RWPE1 (cell line): ENCODE results near the gene CNTNAP2.

Experiments used
- CTCF ChIA-PET: fragments of 350-600 bp; sonication (Branson Sonifier 250); formaldehyde crosslinking; extraction: SDS; loops from one replicate; lab custom pipeline; 2021; lab: Yijun Ruan, JAX
- POLR2A ChIA-PET: fragments of 400-600 bp; formaldehyde crosslinking; extraction: SDS; loops from one replicate; lab custom pipeline; 2020; ENCODE audit warnings: antibody characterized with exemption; ENCODE audit not compliant: low non-redundant PET; lab: Yijun Ruan, JAX
- DNase-seq: peaks from one replicate; pipeline ENCODE4 v3.0.0; 2012; ENCODE audit warnings: low spot score
- H3K27ac ChIP-seq: fragments of 450-650 bp; 2 replicates; pipeline ENCODE4 v1.5.1; 2017
- CTCF ChIP-seq: fragments of 450-650 bp; conservative IDR thresholded peaks from 2 replicates; pipeline ENCODE4 v1.5.1; 2017; ENCODE audit warnings: low read depth, mild to moderate bottlenecking

CNTNAP2 gene

GRCh38 chr7:148192491-148192890 is 2075.9 kb downstream of the CNTNAP2 start:
- ChIA-PET CTCF (interaction anchor here (0.7 kb wide), 1 partner anchor 1653 kb away, joined by 3 read pairs; no protein-coding TSS in a partner anchor), POLR2A (no interaction called here)
- H3K27ac ChIP-seq, result no peak overlapping the region
- DNase-seq, result no peak
- TF ChIP-seq CTCF, result no peak

- no peak for DNase-seq
- TF ChIP-seq CTCF, result no peak
- H3K27ac ChIP-seq, result no peak overlapping the region
- ChIA-PET CTCF (interaction anchor here (0.6 kb wide), 1 partner anchor 677 kb away, joined by 3 read pairs; no protein-coding TSS in a partner anchor), POLR2A (no interaction called here)
These were observed 2085.4 kb downstream of the CNTNAP2 start for GRCh38 chr7:148201992-148202391.

GRCh38 chr7:148204639-148205304 is 2088.2 kb downstream of the CNTNAP2 start:
- no peak for DNase-seq
- ChIA-PET POLR2A (no interaction called here), CTCF (interaction anchor here (0.7 kb wide), 1 partner anchor 28 kb away, joined by 3 read pairs; no protein-coding TSS in a partner anchor)
- H3K27ac ChIP-seq, result no peak overlapping the region
- no peak for TF ChIP-seq CTCF

GRCh38 chr7:148209643-148210190 is 2093.1 kb downstream of the CNTNAP2 start:
- DNase-seq, result no peak
- H3K27ac ChIP-seq, result no peak overlapping the region
- ChIA-PET POLR2A (no interaction called here), CTCF (no interaction called here)
- no peak for TF ChIP-seq CTCF

- CTCF ChIA-PET, result no interaction called here
- TF ChIP-seq CTCF, result no peak
- no peak overlapping the region for H3K27ac ChIP-seq
- no peak for DNase-seq
- POLR2A ChIA-PET, result no interaction called here
These were observed 2094.3 kb downstream of the CNTNAP2 start for GRCh38 chr7:148210804-148211325.

- CTCF ChIA-PET, result interaction anchor here (0.6 kb wide), 1 partner anchor 658 kb away, joined by 5 read pairs; no protein-coding TSS in a partner anchor
- no peak for DNase-seq
- H3K27ac ChIP-seq, result no peak overlapping the region
- POLR2A ChIA-PET, result no interaction called here
- TF ChIP-seq CTCF, result no peak
These were observed 2095.1 kb downstream of the CNTNAP2 start for GRCh38 chr7:148211740-148212151.
